Activated CD4-positive, alpha-beta T cell treated with anti-CD3 and anti-CD28 coated beads, Interleukin-2, amount 50 U/mL, for 4 hours (primary cell): ENCODE results near the gene SLC7A9.
"Not testable (repeated sequence)": the region's sequence is repeated elsewhere in the genome, so short reads cannot be mapped to it uniquely, and the experiment has no call there.

Experiments
- DNase-seq, 2 experiments: peaks; one replicate each; pipeline ENCODE4 v3.0.0-alpha.2; 2020

The SLC7A9 gene

DNA sequence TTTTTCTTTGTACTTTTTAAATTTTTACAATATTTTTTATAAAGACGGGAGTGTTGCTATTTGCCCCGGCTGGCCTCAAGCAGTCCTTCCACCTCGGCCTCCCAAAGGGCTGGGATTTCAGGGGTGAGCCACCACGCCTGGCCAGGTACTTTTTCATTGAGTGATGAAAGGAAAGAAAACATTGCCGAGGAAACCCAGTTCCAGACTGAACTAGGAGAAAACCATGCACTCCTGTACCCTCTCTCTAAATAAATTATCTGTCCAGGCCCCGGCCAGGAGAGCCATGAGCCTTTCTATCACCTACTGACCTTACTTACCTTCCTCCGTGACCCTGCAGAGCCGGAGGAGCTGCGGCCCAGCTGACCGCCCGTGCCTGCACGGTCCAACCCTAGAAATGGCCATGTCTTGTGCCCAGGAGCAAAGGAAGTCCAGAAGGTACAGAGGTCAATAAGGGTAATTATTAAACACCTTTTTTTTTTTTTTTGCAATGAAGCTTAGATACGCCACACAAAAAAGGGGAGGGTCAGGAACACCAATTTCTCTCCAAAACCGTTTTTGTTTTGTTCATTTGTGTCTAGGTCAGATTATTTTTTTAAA, at the start of gene SLC7A9:
Gene SLC7A9, minus strand, starts transcription at position 399 of the 597 bp plus-strand sequence. CDS start 1,233 bp downstream, outside the sequence.
- no peak for DNase-seq

DNA sequence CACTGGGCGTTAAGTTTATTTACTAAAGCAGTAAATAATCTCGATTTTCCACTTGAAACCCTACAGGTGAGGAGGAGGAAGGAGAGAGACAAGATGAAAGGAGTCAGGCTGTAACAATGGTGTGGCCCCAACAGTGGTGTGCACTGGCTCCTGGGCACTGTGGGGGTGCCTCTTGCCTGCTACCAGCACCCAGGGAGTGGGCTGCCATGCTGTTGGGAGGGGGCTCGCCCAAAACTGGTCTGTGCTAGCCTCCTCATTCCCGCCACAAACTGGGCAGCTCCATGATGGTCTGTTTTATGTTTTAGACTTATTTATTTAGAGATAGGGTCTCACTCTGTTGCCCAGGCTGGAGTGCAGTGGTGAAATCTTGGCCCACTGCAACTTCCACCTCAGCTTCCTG, 49.8 kb upstream of the SLC7A9 start:
- DNase-seq = no peak

DNA sequence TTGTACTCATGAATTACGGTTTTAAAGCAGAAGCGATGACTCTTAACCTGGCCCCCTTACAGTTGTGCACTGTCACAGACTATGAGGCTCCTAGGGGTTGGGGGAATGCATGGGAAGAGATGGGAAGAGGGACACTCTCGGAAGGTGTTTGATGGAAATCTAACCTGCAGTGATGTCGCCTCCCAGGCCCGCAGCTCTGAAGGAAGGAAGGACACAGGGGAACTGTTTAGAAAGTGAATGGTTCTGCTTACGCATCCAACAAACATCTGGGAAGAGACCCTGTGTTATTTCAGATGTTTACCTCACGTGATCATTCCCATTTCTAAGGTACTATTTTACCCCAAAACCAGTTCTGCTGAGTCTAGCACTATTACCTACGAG, 48.0 kb upstream of the SLC7A9 start:
- DNase-seq = no peak

DNA sequence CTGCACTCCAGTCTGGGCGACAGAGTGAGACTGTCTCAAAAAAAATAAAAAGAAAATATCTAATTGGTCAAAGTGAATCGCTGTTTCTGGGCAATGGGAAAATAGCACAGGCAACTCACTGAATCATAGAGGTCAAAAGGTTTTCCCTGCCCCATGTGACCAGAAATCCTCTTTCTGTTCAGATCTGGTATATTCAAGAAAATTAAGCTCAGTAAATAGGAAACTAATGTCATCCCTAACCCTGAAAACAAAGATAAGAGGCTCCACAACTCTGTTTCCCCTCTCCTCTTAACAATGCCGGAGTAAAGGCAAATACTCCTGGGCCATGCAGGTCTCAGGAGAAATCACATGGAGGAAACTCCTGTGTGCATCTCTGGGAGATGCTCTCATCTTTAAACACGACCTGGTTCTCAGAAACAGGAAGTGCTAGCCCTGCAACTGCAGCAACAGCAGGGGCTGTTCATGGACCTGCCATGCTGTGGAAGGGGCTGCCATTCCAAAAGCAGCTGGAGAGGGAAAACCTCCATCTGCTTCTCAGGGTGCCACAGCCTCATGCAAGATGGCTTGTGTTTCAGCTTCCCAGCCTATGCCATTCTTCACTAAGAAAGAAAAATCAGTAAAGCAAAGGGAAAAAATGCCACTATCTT, 47.5 kb upstream of the SLC7A9 start:
- DNase-seq = no peak

DNA sequence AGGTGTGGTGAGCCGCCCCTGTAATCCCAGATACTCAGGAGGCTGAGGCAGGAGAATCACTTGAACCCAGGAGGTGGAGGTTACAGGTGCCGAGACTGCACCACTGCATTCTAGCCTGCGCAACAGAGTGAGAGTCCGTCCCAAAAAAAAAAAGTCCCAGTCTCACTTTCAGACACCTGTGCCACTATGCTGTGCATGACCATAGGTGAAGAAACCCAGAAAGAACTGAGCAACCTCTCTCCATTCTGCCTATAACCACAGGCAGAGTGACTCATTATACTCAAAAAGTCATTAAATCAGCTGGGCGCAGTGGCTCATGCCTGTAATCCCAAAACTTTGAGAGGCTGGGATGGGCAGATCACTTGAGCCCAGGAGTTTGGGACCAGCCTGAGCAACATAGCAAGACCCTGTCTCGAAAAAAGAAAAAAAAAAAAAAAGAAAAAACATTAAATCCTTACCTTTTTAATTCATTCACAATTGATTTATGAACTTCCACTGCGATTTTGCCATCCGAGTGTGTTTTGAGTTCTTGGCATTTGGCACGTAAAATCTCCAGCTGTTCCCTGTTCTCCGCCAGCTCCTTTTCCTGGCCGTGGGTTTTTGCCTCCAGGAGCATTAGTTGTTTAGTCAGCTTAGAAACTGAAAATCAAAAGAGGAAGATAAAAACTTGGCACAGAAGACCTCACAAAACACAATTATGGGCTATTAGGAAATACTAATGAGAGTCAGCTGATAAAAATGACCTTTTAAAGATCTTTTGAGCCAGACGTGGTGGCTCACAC, 45.5 kb upstream of the SLC7A9 start:
- no peak for DNase-seq

DNA sequence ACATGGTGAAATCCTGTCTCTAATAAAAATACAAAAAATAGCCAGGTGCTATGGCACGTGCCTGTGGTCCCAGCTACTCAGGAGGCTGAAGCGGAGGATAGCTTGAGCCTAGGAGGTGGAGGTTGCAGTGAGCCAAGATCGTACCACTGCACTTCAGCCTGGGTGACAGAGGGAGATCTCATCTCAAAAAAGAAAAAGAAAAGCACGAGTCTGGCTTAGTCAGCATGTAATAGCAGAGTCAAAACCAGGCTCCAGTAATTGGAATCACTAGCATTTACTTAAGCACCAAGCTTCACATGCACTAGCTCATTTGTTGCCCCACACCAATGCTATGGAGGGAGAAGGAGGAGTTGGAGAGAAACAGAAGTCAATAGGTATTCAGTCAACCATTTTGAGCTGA, 41.9 kb upstream of the SLC7A9 start:
- no peak for DNase-seq

DNA sequence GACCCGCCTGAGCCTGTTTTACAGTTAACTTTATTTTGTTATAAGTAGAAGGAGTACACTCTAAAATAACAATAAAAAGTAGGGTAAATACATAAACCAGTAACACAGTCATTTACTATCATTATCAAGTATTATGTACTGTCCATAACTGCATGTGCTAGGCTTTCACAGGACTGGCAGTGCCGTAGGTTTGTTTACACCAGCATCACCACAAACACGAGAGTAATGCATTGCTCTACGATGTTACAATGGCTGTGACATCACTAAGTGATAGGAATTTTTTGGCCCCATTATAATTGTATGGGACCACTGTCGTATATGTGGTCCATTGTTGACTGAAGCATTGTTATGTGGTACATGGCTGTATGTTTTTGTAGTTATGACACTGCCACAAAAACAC, 41.3 kb upstream of the SLC7A9 start:
- DNase-seq = no peak

DNA sequence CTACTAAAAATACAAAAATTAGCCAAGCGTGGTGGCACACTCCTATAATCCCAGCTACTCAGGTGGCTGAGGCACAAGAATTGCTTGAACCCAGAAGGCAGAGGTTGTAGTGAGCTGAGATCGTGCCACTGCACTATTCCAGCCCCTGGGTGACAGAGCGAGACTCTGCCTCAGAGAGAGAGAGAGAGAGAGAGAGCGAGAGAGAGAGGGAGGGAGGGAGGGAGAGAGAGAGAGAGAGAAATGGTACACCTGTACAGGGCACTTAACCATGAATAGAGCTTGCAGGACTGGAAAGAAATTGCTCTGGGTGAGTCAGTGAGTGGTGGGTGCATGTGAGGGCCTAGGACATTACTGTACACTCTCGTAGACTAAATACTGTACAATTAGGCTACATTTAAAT, 40.5 kb upstream of the SLC7A9 start:
- DNase-seq = no peak

DNA sequence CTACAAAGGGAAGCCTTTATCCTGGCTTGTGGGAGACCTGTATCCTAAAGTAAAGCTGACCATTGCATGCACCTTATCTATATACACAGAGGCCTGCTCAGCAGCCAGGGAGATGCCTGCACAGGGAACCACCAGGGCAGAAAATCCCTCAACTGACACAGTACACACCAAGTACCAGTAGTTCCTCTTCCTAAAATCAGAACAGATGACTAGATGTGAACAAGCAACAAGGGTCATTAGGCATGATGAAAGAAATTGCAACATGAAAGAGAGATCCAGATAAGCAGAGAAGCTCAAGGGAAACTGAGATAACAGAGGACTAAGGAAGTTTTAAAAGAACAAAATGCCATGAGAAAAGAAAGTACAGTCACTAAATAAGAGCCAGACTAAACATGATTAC, 39.7 kb upstream of the SLC7A9 start:
- DNase-seq = no peak

DNA sequence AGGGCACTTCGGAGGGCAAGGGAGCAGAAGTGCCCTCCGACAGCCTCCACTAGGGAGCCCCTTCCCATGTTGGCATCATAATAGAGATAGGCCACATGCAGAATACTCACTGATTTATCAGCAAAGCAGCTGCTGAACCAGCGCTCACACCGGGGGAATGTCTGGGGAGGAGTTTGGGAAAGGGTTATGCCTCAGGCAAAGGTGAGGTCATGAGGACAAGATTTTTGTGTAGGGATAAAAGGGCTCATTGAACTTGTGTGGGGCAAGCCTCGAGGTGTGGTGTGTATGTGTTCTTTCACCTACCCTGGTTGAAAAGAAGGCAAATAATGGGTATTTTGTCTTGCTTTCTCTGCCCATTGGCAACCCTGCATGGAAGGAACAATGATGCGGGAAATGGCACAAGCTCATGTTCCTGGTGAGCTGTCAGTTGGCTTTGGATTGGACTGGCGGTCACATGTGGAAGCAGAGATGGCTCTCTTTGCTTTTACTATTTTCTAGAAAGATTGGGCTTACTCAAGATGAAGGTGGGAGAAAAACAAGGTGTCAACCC, 39.1 kb upstream of the SLC7A9 start:
- DNase-seq = no peak

DNA sequence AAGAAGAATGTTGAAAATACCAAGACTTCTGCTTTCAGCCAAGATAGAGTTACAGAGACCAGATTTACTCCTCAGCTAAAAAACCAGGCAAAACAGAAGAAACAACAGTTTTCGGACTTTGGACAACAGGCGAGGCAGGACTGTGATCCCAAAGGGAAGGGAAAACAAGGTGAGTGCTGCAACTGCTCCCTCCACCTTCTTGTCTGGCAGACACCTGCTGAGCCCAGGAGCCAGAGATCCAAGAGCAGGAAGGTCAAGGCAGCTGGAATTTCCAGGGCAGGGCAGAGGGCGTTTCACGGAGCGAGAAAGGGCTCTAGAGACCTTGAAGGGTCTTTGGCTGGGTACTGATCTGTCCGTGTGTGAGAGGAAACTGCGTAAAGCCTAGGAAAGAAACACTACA, 32.9 kb upstream of the SLC7A9 start:
- no peak for DNase-seq

DNA sequence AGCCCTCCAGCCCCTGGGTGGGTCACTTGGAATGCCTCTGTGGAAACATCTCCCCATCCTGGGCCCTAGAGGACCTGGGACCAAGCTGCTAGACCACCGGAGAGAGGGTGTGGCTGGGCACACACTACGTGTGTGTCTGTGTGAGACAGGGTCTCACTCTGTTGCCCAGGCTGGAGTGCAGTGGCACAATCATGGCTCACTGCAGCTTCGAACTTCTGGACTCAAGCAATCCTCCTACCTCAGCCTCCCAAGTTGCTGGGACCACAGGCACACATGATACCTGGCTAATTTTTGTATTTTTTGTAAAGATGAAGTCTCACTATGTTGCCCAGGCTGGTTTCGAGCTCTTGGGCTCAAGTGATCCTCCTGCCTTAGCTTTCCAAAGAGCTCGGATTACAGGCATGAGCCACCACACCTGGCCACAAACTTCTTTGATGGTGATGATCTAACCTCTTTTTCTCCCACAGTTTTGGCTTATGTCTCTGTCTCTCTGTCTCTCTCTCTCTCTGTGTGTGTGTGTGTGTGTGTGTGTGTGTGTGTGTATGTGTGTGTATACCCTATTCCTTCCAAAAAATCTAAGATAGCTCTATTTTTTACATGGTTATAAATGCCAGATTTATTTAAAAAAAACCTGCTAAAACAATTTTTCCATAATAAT, 32.1 kb upstream of the SLC7A9 start:
- DNase-seq = no peak

DNA sequence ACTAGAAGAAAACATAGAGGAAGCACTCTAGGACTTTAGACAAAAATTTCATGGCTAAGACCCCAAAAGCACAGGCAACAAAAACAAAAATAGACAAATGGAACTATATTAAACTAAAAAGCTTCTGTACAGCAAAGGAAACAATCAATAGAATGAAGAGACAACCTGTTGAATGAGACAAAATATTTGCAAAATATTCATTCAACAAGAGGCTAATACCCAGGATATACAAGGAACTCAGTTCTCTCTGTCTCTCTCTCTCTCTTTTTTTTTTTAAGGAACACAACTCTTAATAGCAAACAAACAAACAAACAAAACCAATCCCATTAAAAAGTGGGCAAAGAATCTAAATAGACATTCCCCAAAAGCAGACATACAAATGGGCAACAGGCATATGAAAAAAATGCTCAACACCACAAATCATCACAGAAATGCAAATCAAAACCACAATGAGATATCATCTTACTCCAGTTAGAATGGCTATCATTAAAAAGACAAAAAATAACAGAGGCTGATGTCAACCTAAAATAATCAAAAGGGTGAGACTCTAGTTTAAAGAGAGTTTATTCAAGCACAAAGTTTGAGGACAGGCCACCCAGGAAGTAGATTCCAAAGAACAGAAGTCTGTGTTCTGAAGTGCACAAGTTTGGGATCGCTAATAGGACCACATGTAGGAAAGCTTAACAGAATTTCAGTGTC, 27.1 kb upstream of the SLC7A9 start:
- DNase-seq = no peak

DNA sequence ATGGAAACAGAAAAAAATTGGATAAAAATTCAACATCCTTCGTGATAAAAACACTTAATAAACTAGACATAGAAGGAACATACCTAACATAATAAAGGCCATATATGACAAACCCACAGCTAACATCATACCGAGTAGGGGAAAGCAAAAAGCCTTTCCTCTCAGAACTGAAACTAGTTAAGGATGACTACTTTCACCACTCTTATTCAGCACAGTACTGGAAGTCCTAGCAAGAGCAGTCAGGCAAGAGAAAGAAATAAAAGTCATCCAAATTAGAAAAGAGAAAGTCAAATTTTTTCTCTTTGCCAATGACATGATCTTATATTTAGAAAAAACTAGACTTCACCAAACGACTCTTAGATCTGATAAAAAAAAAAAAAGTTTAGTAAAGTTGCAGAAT, 25.8 kb upstream of the SLC7A9 start:
- DNase-seq = no peak

DNA sequence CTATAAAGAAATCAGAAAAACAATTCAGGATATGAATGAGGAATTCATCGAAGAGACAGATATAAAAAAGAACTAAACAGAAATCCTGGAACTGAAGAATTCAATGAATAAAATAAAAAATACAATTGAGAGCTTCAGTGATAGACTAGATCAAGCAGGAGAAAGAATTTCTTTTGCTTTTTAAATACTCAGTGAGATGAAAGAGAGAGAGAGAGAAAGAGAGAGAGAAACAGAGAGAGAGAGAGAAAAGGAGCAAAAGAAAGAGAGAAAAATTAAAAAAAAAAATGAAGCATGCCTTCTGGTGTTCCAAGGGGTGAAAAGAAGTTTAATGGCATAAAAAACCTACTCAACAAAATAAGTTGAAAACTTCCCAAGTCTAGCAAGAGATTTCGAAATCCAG, 22.0 kb upstream of the SLC7A9 start:
- no peak for DNase-seq

DNA sequence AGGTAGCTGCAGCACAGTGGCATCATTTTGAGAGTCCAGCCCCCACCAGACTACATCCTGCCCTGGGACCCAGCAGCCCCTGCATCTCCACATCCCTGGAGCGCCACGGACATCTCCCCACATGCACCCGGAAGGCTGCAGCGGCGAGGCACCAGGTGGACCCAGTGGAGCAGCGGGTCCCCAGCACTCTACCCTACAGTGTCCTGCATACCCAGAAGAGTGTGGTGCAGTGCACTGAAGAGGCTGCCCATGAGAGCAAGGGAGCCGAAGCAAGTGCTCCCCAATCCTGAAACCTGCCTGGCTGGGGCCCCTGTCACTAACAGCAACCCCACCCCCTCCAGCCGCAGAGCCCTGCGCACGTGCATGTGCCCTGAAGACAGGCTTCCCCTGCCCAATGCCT, 21.3 kb upstream of the SLC7A9 start:
- DNase-seq = no peak

DNA sequence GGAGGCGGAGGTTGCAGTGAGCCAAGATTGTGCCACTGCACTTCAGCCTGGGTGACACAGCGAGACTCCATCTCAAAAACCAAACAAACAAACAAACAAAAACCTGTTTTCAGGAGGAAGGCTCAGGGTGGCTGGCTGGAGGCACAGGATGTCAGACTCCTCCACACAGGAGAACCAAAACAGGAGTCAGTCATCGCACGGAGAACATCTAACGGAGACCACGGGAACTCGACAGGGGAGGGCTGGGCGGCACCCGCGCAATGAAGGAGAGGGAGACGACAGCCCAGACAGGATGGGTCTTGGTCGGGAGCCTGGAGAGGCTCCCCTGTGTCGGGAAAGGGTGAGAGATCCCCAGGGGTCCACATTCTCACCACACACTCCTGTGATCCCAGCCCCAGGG, 20.8 kb upstream of the SLC7A9 start:
- no peak for DNase-seq

DNA sequence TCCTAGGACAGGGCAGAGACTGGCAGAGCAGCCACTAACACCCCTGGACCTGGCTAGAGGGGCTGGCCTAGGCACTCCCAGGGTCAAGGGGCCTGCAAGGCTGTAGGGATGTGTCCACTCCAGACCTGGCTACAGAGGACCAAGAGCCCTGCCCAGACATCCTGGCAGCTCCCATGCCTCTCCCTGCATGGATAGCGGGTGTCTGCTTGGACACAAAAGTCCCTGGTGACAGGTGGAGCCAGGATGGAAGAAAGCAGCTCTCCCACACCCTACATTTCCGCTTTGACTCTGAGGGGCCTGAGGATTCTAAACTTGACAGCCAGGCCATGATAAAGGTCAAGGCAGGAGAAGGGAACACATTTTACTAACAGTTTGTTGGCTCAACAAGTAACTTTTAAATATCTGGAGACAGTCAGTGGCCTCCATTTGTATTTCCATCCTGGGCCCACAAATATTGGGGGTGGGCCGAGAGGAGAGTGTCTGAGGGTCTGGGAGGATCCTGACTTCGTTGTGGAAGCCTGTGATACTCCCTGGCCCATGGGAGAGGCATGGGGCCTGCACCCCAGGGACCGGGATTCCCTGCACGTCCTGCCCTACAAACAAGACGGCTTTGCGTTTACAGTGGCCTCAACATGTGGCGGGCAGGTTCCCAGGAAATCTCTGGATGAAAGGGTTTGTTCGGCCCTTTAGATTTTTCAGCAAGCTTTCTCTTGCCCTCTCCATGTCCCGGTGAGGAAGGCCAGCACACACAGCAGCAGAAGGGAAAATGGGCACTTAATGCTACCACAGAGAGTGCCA, 19.8 kb upstream of the SLC7A9 start:
- DNase-seq = no peak

DNA sequence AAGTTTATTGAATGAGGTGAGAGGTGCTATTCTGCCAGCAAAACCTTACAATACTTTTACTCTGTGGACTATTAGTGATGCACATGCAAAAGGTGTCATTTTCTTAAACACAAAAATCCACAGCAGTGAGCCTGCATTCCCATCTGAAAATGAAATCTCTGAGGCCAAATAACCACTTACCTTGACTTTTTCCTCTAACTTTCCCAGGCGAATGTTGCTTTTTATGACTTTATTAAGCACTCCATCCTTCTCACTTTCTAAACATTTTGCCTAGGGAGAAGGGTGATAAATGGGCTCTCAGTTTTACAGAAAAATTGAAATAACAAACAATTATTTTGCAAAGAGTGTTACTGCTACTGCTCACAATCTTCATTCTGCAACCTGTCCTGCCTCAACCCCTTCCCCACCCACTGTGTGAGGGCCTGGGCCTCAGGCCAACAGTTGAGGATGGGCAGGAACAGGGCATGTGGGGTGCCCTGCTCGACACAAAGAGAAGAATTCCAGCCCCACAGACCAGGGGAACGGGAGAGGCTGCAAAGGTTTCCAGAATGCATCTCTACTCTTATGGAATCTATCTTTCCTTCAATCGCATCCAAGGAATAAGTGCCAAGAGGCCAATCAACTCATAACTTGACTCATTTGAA, 18.1 kb upstream of the SLC7A9 start:
- no peak for DNase-seq

DNA sequence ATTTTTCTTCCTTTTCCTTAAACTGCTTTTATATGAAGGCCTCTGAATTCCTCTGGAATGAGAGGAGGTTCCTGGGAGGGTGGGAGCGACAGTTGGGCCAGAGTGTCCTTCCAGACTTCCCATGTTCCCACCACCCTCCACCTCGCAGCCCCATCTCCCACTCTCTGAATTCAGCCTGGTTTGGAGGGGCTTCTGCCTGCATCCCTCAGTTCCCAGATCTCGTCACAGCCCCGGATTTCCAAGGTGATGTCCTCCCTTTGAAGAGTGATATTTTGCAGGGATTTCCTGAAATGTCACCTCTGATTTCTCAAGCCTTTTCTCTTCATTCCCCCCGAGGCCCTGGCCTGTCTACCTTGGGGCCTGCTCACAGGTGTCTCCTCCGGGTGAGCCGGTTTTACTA, 16.7 kb upstream of the SLC7A9 start:
- no peak for DNase-seq

DNA sequence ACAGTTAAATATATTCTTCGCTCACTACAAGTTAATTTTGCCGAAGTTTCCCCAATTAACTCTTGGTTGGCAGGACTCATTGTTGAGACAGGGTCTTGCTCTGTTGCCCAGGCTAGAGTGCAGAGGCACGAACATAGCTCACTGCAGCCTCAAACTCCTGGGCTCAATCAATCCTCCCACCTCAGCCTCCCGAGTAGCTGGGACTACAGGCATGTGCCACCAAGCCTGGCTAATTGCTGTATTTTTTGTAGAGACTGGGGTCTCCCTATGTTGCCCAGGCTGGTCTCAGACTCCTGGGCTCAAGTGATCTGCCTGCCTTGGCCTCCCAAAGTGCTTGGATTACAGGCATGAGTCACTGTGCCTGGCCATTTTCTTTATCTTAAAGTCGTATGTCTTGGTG, 15.7 kb upstream of the SLC7A9 start:
- not testable (repeated sequence) for DNase-seq

DNA sequence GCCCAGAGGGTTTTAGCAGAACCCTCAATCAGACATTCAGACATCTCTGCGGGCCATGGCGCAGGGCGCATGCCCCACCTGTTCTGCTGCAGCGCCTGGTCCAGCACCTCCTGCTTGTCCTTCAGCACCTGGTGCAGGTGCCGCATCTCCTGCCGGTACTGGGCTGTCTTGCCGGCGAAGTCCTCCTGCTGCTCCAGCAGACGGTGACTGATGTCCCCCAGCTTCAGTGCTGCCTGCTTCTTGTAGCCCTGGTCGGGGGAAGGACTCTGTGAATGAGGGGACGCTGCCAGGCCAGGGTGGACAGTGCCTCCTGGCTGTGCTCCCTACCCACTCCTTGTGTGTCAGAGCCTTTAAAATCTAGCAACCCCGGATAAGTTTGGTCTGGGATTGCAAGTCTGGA, 12.2 kb upstream of the SLC7A9 start:
- no peak for DNase-seq
